ENCODE measurements around the gene BFAR.
A peak's percentile ranks its signal among the peaks of the same experiment; 100 is the strongest.

Gene BFAR

GRCh38 chr16:14600164-14600563 is 32.6 kb upstream of the BFAR start:
- no peaks in the 10 kb centered on the region for H3K9me3 ChIP-seq (ENCODE audit: control insufficient read depth, insufficient read depth, low read length)
- TF ChIP-seq CTCF (IDR thresholded peaks at IDR 0.05; ENCODE audit: low read depth, low read length, poor library complexity, severe bottlenecking) (peak; percentile 58), EZH2phosphoT487 (IDR thresholded peaks at IDR 0.05; ENCODE audit: borderline replicate concordance, low read length) (no peak)
- H3K79me2 ChIP-seq (ENCODE audit: control insufficient read depth, low read length): peaks cover 94% of the 10 kb centered on the region
- H3K27ac ChIP-seq (ENCODE audit: low read depth, low read length): peak overlapping the region; percentile 22; the same call in 1 of the 2 replicates
- no peaks in the 10 kb centered on the region for H3K27me3 ChIP-seq (ENCODE audit: control insufficient read depth, low read length)
- H4K20me1 ChIP-seq (ENCODE audit: control insufficient read depth, insufficient read depth, low read depth, low read length): no peaks in the 10 kb centered on the region; the same call in 1 of the 2 replicates
- peaks cover 3% of the 10 kb centered on the region; the same call in 1 of the 2 replicates for H3F3A ChIP-seq (ENCODE audit: control insufficient read depth, insufficient read depth)
- peaks cover 35% of the 10 kb centered on the region for H3K4me1 ChIP-seq (ENCODE audit: control insufficient read depth, low read length)
- H3K9me2 ChIP-seq (replicated peaks; ENCODE audit: control insufficient read depth, low read length): no peaks in the 10 kb centered on the region
- H3K4me2 ChIP-seq (ENCODE audit: low read length): no peak overlapping the region
- peaks cover 91% of the 10 kb centered on the region for H3K36me3 ChIP-seq (ENCODE audit: control insufficient read depth, low read length)
- no peak overlapping the region for H3K4me3 ChIP-seq (ENCODE audit: low read length)

- Histone ChIP-seq H3K4me2 (ENCODE audit: low read length) (no peak overlapping the region), H3K36me3 (ENCODE audit: control insufficient read depth, low read length) (peaks cover 91% of the 10 kb centered on the region), H4K20me1 (ENCODE audit: control insufficient read depth, insufficient read depth, low read depth, low read length) (no peaks in the 10 kb centered on the region; the same call in 1 of the 2 replicates), H3K27me3 (ENCODE audit: control insufficient read depth, low read length) (no peaks in the 10 kb centered on the region), H3K9me2 (replicated peaks; ENCODE audit: control insufficient read depth, low read length) (no peaks in the 10 kb centered on the region), H3K79me2 (ENCODE audit: control insufficient read depth, low read length) (peaks cover 86% of the 10 kb centered on the region), H3F3A (ENCODE audit: control insufficient read depth, insufficient read depth) (peaks cover 14% of the 10 kb centered on the region), H3K4me1 (ENCODE audit: control insufficient read depth, low read length) (peaks cover 59% of the 10 kb centered on the region), H3K9me3 (ENCODE audit: control insufficient read depth, insufficient read depth, low read length) (no peaks in the 10 kb centered on the region), H3K27ac (ENCODE audit: low read depth, low read length) (peak overlapping the region; percentile 1; the same call in 1 of the 2 replicates), H3K4me3 (ENCODE audit: low read length) (no peak overlapping the region)
- TF ChIP-seq EZH2phosphoT487 (IDR thresholded peaks at IDR 0.05; ENCODE audit: borderline replicate concordance, low read length) (no peak), CTCF (IDR thresholded peaks at IDR 0.05; ENCODE audit: low read depth, low read length, poor library complexity, severe bottlenecking) (no peak)
Measured at GRCh38 chr16:14602443-14602963, 30.2 kb upstream of the BFAR start.

- peak overlapping the region; percentile 98 for H3K4me2 ChIP-seq (ENCODE audit: low read length)
- H3K9me2 ChIP-seq (replicated peaks; ENCODE audit: control insufficient read depth, low read length): no peaks in the 10 kb centered on the region
- peaks cover 58% of the 10 kb centered on the region for H3K79me2 ChIP-seq (ENCODE audit: control insufficient read depth, low read length)
- H3K9me3 ChIP-seq (ENCODE audit: control insufficient read depth, insufficient read depth, low read length): no peaks in the 10 kb centered on the region
- peaks cover 85% of the 10 kb centered on the region for H3K4me1 ChIP-seq (ENCODE audit: control insufficient read depth, low read length)
- H3K27ac ChIP-seq (ENCODE audit: low read depth, low read length): peak overlapping the region; percentile 99
- peaks cover 83% of the 10 kb centered on the region for H3K36me3 ChIP-seq (ENCODE audit: control insufficient read depth, low read length)
- H3K4me3 ChIP-seq (ENCODE audit: low read length): peak overlapping the region; percentile 84
- no peaks in the 10 kb centered on the region for H3K27me3 ChIP-seq (ENCODE audit: control insufficient read depth, low read length)
- H4K20me1 ChIP-seq (ENCODE audit: control insufficient read depth, insufficient read depth, low read depth, low read length): no peaks in the 10 kb centered on the region
- TF ChIP-seq CTCF (IDR thresholded peaks at IDR 0.05; ENCODE audit: low read depth, low read length, poor library complexity, severe bottlenecking) (no peak), EZH2phosphoT487 (IDR thresholded peaks at IDR 0.05; ENCODE audit: borderline replicate concordance, low read length) (no peak)
- H3F3A ChIP-seq (ENCODE audit: control insufficient read depth, insufficient read depth): peaks cover 47% of the 10 kb centered on the region
Measured at GRCh38 chr16:14606102-14606501, 26.6 kb upstream of the BFAR start.

Measured in DOHH2 (cell line).